Measurements from ENCODE around the gene KCNB1.

Gene KCNB1

DNA sequence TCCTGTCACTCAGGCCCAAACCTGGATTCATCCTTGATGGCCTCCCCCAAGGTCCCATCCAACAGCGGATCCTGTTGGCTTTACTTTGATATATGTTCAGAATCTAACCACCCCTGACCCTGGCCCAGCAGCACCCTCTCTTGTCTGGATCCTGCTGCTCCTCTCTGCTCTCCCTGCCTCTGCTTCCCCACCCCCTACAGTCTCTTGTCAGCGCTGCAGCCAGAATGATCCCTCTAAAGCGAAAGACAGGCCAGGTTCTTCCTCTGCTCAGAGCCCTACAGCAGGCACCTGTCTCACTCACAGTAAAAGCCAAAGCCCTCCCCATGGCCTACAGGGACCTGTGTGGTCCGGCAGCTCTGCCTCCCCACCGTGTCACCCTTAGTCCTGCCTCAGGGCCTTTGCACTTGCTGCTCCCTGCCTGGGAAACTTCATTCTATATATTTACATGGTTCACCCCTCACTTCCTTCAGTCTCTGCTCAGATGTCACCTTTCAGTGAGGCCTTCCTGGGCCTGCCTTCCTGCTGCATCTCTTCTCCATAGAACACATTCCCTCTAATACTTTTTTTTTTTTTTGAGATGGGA is 37.4 kb upstream of the KCNB1 start:
- no peak for DNase-seq (ENCODE audit: low read depth)
- H3K4me3 ChIP-seq (ENCODE audit: control insufficient read depth, low read depth, low read length) = no peak overlapping the region
- TF ChIP-seq, protein P1, sequence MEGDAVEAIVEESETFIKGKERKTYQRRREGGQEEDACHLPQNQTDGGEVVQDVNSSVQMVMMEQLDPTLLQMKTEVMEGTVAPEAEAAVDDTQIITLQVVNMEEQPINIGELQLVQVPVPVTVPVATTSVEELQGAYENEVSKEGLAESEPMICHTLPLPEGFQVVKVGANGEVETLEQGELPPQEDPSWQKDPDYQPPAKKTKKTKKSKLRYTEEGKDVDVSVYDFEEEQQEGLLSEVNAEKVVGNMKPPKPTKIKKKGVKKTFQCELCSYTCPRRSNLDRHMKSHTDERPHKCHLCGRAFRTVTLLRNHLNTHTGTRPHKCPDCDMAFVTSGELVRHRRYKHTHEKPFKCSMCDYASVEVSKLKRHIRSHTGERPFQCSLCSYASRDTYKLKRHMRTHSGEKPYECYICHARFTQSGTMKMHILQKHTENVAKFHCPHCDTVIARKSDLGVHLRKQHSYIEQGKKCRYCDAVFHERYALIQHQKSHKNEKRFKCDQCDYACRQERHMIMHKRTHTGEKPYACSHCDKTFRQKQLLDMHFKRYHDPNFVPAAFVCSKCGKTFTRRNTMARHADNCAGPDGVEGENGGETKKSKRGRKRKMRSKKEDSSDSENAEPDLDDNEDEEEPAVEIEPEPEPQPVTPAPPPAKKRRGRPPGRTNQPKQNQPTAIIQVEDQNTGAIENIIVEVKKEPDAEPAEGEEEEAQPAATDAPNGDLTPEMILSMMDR (conservative IDR thresholded peaks at IDR 0.05; ENCODE audit: control insufficient read depth, insufficient read depth, low read depth, low read length) = no peak

DNA sequence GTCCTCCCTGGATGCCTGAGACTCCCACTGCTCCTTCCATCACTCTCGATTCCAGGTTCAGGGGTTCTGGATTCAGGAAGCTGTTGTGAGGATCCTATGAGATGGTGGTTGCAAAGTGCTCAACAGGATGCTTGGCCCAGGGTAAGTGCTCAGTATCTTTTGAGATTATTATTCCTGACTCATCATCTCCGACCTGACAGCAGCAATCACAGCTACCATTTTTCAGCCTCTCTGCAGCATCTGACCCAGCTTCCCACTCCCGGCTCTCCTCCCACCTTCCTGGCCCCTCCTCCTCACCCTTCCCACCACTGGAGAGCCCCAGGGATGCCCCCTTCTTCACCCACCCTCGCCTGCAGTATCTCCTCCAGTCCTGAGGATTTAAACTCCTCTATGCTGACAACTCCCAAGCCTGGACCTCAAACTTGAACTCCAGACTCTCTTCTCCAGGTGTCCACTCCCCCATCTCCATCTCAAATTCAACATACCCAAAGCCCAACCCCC is 36.8 kb upstream of the KCNB1 start:
- TF ChIP-seq, protein P1 (conservative IDR thresholded peaks at IDR 0.05; ENCODE audit: control insufficient read depth, insufficient read depth, low read depth, low read length) = no peak
- no peak overlapping the region for H3K4me3 ChIP-seq (ENCODE audit: control insufficient read depth, low read depth, low read length)
- DNase-seq (ENCODE audit: low read depth) = no peak

DNA sequence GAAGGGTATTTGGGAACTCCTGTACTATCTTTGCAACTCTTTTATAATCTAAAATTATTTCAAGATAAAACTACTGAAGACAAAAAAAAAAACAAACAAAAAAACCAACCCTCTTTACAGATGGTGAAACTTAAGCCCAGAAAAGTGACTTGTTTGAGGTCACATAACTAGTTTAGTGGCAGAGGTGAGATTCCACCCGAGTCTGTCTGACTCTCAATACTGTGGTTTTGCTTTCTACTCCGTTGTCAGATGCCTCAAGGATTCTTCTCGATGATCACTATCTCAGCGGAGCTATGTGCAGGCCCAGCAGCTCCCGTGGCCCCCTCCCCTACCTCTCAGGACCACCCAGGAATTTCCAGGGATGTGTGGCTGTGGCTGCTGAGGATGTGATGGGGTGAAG is 36.1 kb upstream of the KCNB1 start:
- H3K4me3 ChIP-seq (ENCODE audit: control insufficient read depth, low read depth, low read length) = no peak overlapping the region
- no peak for DNase-seq (ENCODE audit: low read depth)
- TF ChIP-seq, protein P1 (conservative IDR thresholded peaks at IDR 0.05; ENCODE audit: control insufficient read depth, insufficient read depth, low read depth, low read length) = no peak

DNA sequence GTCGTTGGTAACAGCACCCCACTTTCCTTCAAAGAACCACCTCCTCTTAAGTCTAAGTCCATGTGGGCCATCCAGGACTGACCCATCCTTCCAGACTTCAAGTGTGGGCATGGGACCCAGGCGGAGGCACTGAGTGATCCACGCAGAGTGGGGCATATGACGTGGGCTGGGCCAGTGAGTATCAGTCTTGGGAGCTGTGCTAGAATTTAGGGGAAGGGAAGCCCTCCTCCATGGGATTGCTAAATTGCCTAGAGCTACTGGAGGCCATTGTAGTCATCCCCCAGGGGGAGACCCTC is 35.3 kb upstream of the KCNB1 start:
- TF ChIP-seq, protein P1 (conservative IDR thresholded peaks at IDR 0.05; ENCODE audit: control insufficient read depth, insufficient read depth, low read depth, low read length) = no peak
- no peak overlapping the region for H3K4me3 ChIP-seq (ENCODE audit: control insufficient read depth, low read depth, low read length)
- DNase-seq (ENCODE audit: low read depth) = no peak

DNA sequence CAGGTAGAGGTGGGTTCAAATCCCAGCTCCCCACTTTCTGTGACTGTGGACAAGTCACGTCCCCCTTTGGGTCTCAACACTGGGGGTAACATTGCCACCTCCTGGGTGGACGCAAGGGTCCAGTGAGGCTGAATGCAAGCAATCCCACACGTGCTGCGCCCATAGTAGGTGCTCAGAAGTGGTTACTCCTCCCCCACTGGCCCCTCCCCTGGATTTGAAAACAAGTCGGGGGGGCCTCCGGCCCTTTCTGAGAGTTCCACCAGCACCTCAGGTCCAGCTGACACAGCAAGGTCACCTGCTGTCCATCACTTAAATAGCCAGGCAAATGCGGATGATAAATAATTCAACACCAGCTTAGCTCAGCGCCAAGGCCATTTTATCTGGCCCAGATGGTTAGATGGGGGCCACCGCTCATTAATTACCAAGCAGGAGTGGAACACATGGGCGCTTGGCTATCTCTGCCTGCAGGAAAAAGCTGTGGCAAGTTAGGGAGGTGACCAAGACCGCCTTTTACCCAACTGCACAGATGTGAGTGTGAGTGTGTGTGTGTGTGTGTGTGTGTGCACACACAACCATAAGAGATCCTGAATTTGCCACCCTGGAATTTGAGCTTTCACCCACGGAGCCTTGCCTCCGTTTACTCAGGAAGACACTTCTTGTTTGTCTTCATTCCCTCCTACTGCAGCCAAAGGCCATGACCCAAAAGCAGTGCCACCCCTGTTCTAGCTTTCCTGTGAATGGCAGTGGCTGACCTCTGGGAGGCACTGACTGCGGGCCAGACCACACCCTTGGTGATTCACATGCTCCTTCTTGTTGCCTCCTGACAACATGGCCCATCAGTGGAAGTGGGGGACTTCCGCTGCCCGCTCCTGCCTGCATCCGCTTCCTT is 34.7 kb upstream of the KCNB1 start:
- no peak overlapping the region for H3K4me3 ChIP-seq (ENCODE audit: control insufficient read depth, low read depth, low read length)
- TF ChIP-seq, protein P1 (conservative IDR thresholded peaks at IDR 0.05; ENCODE audit: control insufficient read depth, insufficient read depth, low read depth, low read length) = no peak
- no peak for DNase-seq (ENCODE audit: low read depth)

DNA sequence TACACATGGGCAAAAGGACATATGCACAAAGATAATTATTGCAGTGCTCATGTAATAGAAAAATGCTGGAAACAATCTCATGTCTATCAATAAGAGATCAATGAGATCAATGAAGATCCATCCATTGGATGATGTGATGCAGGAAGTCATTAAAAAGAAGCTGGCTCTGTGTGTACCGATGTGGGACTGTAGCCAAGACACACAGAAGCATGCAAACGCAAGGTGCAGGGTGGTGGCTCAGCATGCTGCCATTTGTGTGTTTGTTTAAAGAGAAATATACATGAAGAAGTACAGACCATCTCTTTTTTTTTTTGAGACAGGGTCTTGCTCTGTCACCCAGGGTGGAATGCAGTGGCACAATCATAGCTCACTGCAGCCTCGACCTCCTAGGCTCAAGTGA is 33.1 kb upstream of the KCNB1 start:
- DNase-seq (ENCODE audit: low read depth) = no peak
- TF ChIP-seq, protein P1 (conservative IDR thresholded peaks at IDR 0.05; ENCODE audit: control insufficient read depth, insufficient read depth, low read depth, low read length) = no peak

More for the DNA sequence above, 33.1 kb upstream of the KCNB1 start:
- no peak overlapping the region for H3K4me3 ChIP-seq (ENCODE audit: control insufficient read depth, low read depth, low read length)
